Measurements from ENCODE around the gene CARD8.
"Not testable (repeated sequence)": the region's sequence is repeated elsewhere in the genome, so short reads cannot be mapped to it uniquely, and the experiment has no call there.

CARD8 gene

DNA sequence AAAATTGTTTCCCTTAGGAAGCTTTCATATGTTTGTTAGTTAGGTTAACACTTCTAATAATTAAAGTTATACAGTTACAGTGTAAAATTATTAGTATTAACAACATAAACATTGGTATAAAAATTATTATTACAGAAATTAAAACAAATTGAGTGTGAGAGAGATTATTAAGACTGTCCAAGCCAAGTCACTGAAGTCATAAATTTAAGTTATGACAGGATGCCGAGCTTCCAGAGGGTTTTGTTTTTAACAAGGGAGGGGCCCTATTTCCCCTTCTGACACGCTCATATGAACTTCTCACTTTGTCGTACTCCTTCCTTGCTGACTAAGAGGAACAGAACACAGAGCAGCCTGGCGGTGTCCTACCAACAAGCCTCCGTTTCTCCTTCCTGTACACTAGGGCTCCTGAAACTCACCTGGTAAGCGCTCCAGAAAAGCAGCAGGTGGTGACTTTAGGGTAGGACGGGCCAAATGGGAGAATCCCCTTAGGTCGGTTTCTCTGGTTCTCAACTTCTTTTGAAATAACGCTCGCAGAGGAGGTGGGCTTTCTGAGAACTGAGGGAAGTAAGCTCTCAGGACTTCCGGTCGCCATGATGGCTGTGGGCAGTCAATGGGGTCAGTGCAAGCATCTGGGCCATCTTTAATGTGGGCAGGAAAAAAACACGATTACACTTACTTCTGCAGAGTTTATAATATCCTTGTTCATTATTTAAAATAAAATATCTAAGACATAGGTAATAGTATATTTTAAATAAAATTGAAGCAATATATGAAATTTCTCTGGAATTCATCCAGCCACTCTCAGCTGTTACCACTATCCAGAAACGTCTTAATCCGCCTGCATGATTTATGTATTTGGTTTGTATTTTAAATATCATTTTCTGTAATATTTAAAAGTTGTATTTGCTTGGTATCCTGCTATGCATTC, at the start of gene CARD8:
CARD8 (minus strand) TSS at position 537 of the 928 bp plus-strand sequence. CDS start 14,892 bp downstream, outside the sequence.
- DNase-seq: peak; percentile 90

GRCh38 chr19:48303866-48304265, 48.2 kb upstream of the CARD8 start:
- DNase-seq: no peak

GRCh38 chr19:48303367-48303766, 47.7 kb upstream of the CARD8 start:
- no peak for DNase-seq

DNA sequence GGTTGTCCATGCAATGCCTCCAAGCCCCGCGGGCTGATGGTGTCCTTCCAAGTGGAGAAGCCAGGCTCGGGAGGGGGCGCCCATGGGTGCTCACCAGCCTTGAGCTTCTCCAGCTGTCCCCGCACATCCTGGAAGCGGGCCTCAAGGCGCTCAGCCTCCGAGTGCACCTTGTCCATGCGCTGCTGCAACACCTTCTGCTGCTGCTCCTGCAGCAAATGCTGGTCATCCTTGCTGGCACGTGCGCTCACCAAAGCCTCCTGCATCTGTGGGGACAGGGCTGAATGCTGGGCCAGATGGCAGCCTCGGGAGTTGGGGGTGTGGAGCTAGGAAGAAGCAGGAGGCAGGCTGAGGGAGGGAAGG, 46.9 kb upstream of the CARD8 start:
- no peak for DNase-seq

DNA sequence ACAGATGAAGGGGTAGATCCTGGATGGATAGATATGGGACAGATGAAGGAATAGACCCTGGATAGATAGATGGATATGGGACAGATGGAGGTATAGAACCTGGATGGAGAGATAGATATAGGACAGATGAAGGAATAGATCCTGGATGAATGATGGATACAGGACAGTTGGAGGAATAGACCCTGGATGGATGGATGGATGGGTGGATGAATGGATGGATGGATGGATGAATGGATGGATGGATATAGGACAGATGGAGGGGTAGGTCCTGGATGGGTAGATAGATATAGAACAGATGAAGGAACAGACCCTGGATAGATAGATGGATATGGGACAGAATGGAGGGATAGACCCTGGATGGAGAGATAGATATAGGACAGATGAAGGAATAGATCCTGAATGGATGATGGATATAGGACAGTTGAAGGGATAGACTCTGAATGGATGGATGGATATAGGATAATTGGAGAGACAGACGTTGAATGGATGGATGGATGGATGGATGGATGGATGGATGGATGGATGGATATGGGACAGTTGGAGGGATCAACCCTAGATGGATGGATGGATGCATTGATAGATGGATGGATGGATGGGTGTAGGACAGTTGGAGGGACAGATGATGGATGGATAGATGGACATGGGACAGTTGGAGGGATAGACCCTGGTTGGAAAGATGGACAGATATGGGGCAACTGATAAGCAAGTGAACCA, 46.3 kb upstream of the CARD8 start:
- DNase-seq: no peak

DNA sequence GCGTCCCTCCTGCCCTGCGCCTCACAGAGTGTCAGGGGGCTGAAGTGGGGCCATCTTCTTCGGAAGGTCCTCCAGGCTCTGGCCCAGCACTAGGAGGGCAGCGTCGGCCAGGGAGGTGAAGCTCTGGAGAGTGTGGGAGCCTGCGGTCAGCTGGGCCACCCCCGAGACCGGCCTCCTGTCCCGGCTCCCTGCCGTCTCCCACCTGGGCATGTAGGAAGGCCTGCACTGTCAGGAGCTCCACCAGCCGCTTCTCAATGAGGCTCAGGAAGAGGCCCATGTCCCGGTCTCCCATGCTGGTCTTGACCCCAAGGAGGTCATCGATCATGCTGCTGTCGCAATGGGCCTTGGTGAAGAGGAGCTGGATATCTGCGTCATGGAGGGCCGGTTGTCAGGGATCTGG, 42.3 kb upstream of the CARD8 start:
- DNase-seq: no peak

- DNase-seq: no peak
Measured at GRCh38 chr19:48296963-48297734, 41.4 kb upstream of the CARD8 start.

GRCh38 chr19:48295458-48295857, 39.7 kb upstream of the CARD8 start:
- DNase-seq: no peak

DNA sequence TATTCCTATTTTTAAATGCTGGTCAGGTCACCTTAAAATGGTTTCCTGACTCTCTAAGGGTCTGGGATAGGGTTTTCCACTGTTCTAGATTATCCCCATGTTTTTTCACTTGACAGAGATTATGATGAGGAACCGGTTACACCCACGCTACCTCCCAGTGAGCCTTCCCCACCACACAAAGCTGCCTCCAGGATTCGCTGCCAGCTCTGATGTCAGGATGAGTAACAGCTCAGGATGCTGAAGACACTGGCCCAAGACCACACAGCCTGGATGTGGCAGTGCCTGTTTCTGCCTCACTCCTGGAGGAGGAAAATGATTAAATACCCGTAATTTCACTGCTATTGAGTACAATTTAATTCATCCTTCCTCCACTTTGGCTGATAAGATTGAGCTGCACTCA, 37.1 kb upstream of the CARD8 start:
- DNase-seq: no peak

DNA sequence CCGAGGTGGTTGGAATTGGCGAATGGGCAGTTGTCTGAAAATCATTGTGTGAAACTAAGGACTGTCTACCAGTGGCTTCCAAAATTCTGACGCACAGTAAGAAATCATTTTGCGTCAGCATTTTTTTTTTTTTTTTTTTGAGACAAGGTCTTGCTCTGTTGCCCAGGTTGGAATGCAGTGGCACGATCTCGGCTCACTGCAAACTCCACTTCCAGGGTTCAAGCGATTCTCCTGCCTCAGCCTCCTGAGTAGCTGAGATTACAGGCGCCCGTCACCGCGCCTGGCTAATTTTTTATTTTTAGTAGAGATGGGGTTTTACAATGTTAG, 35.7 kb upstream of the CARD8 start:
- DNase-seq: not testable (repeated sequence)

DNA sequence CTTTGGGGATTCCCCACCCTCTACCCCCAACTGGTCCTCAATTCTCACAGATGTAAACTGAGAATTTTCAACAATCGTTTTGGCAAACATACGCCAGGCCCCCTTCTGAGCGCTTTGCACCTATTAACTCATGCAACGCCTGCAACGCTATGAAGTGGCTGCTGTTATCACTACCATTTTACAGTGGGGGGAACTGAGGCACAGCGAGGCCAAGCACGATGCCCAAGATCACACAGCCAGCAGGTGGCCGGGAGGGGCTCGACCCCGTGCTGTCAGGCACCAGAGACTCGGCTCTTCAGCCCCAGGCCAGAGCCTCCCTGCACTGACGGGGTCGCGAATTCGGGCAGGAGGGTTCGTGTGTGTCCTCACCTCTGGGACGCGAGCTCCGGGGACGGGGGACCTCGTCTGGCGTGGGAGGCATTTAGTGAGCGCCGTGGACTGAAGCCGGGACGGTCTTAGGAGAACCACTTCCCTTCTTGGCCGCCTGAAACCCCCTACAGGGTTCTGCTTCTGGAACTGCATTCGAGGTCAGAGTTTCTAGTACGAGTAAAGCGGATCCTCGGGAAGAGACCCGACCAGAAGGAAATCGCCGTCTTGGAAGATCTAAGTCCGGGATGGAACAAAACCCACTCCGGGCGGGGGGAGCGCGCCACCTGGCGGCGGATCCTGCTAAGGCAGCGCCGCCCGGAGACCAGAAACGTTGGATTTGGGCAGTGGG, 35.2 kb upstream of the CARD8 start:
- peak; percentile 58 for DNase-seq

DNA sequence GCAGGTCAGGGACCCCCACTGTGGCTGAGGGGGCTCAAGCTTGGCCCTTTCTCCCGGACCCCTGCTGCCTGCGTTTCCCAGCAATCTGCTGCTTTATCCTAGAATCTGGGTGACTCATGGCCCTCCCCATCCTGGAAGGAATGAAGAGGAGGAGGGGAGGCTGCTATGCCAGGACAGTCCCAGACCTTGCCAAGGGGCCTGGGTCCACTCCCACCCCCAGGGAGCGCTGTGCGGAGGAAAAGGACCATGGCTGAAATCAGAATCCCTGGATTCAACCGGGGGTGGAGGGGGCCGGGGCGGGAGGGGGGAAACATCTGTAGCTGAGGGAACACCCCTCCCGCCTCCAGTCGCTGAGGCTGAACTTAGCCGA, 34.7 kb upstream of the CARD8 start:
- no peak for DNase-seq

DNA sequence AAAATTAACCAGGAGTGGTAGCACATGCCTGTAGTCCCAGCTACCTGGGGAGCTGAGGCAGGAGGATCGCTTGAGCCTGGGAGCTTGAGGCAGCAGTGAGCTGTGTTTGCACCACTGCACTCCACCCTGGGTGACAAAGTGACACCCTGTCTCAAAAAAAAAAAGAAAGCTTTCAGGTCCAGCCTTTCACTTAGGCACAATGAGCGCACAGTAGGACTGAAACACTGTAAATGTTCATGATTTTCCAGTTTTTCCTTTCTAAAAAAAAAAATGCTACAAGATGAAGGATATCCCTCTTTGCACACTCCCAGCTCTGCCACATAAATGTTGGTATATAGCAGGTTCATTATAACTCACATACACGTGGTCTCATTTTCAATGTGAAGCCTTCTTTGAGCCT, 32.0 kb upstream of the CARD8 start:
- no peak for DNase-seq

- no peak for DNase-seq
Measured at GRCh38 chr19:48284896-48285295, 29.2 kb upstream of the CARD8 start.

DNA sequence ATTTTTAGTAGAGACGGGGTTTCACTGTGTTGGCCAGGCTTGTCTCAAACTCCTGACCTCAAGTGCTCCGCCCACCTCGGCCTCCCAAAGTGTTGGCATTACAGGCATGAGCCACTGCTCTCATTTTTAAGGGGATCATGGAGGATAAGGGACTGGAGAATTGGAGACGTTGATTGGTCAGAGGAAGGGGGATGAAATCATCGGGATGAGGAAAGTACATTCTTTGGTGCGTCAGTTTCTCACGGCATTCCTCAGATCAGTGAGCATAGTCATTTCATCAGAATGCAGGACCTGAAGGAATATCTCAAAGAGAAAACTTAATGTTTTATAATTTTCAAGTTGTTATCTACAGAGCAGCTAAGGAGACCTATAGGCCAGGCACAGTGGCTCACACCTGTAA, 28.2 kb upstream of the CARD8 start:
- no peak for DNase-seq

- no peak for DNase-seq
Measured at GRCh38 chr19:48279747-48280146, 24.0 kb upstream of the CARD8 start.

DNA sequence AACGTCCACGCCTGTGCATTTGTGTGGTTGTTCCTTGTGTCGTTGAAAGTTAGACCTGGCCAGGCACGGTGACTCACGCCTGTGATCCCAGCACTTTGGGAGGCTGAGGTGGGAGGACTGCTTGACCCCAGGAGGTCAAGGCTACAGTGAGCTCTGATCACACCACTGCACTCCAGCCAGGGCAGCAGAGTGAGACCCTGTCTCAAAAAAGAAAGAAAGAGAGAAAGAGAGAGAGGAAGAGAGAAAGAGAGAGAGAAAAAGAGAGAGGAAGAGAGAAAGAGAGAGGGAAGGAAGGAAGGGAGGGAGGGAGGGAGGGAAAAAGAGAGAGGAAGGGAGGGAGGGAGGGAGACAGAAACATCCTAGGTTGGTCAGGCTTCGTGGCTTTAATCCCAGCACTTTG, 19.2 kb upstream of the CARD8 start:
- DNase-seq: no peak

- DNase-seq: no peak
Measured at GRCh38 chr19:48274173-48274572, 18.5 kb upstream of the CARD8 start.

GRCh38 chr19:48271531-48272151, 15.9 kb upstream of the CARD8 start:
- DNase-seq: no peak

DNA sequence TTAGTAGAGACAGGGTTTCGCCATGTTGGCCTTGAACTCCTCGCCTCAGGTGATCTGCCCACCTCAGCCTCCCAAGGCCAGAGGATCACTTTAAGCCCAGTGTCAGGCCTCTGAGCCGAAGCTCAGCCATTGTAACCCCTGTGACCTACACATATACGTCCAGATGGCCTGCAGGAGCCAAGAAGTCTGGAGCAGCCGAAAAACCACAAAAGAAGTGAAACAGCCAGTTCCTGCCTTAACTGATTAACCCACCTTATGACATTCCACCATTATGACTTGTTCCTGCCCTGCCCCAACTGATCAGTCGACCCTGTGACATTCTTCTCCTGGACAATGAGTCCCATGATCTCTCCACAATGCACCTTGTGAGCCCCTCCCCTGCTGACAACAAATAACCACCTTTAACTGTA, 13.9 kb upstream of the CARD8 start:
- not testable (repeated sequence) for DNase-seq

- DNase-seq: not testable (repeated sequence)
Measured at GRCh38 chr19:48265326-48265725, 9.6 kb upstream of the CARD8 start.

DNA sequence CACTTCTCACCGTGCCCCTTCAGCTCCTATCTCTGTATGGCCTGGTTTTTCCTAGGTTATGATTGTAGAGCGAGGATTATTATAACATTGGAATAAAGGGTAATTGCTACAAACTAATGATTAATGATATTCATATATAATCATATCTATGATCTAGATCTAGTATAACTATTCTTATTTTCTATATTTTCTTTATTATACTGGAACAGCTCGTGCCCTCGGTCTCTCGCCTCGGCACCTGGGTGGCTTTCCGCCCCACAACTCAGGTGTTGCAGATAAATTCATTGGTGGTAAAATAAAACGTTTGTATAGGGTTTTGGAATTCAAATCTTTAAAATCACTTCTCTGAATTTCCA, 4.6 kb upstream of the CARD8 start:
- DNase-seq: not testable (repeated sequence)

DNA sequence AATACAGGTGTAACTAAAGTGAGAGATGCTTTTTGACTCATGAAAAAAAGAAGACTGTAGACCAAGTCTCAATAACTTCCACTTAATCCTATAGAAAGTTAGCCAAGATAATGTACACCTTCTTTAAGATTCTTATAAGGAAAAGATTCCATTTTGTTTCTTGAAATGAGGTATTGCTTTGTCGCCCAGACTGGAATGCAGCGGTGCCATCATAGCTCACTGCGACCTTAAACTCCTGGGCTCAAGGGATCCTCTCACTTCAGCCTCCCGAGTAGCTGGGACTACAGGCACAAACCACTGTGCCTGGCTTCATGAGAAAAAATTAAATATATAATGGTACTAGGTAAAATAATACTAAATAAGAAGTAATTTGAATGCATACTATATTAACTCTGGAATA, 3.3 kb upstream of the CARD8 start:
- DNase-seq: not testable (repeated sequence)

Data from CD4-positive, alpha-beta T cell treated with Interleukin-17A for 1 hour (primary cell).